ENCODE data around the gene FBL. TPM values are rescaled to one million over a fixed set of nuclear protein-coding genes. Genes with fewer than 3 reads are reported as not detected.

Gene FBL
- total and polyA plus RNA-seq, 2 experiments from 2014 or later = 124 to 140 TPM

- no peak overlapping the region for H3K4me3 ChIP-seq
- no peaks in the 10 kb centered on the region for H3K4me1 ChIP-seq (ENCODE audit: low read depth)
- no peak for DNase-seq (ENCODE audit: low read depth in 1 of 2, low spot score in 1 of 2)
- no peak overlapping the region for H3K27ac ChIP-seq
- H3K27me3 ChIP-seq = no peaks in the 10 kb centered on the region
- TF ChIP-seq, protein P1, sequence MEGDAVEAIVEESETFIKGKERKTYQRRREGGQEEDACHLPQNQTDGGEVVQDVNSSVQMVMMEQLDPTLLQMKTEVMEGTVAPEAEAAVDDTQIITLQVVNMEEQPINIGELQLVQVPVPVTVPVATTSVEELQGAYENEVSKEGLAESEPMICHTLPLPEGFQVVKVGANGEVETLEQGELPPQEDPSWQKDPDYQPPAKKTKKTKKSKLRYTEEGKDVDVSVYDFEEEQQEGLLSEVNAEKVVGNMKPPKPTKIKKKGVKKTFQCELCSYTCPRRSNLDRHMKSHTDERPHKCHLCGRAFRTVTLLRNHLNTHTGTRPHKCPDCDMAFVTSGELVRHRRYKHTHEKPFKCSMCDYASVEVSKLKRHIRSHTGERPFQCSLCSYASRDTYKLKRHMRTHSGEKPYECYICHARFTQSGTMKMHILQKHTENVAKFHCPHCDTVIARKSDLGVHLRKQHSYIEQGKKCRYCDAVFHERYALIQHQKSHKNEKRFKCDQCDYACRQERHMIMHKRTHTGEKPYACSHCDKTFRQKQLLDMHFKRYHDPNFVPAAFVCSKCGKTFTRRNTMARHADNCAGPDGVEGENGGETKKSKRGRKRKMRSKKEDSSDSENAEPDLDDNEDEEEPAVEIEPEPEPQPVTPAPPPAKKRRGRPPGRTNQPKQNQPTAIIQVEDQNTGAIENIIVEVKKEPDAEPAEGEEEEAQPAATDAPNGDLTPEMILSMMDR (IDR thresholded peaks at IDR 0.05; ENCODE audit: low read depth, low read length) = no peak
- peaks cover 22% of the 10 kb centered on the region for H3K36me3 ChIP-seq
- H3K9me3 ChIP-seq (ENCODE audit: low read depth) = no peaks in the 10 kb centered on the region
These were observed 19.8 kb downstream of the FBL start for GRCh38 chr19:39826311-39826945.

DNA sequence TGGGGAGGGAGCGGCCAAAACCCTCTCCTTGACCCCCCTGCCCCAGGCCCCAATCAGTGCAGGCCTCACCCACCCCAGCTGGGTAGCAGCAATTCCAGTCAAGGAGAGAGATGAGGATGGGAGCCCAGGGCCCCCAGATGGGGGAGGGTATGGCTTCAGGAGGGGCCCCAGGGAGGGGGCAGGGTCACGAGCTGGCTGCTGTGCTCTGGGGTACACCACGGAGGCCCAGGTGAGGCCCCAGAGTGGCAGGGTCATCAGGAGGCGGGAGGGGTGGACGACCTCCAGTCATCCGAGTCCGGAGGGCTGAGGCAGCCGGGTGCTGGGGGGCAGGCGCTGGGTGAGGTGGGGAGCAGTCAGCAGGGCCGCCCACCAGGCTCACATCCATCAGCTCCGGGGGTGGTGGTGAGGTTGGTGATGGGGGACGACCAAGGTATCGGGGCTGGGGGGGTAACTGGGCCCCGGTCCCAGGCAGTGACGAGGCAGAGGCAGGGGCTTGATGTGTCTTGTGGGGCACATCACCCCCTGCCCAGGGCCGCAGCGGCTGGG lies 20.6 kb downstream of the FBL start:
- no peaks in the 10 kb centered on the region for H3K9me3 ChIP-seq (ENCODE audit: low read depth)
- H3K27ac ChIP-seq = no peak overlapping the region
- no peaks in the 10 kb centered on the region for H3K27me3 ChIP-seq
- DNase-seq (ENCODE audit: low read depth in 1 of 2, low spot score in 1 of 2) = no peak
- TF ChIP-seq, protein P1 (IDR thresholded peaks at IDR 0.05; ENCODE audit: low read depth, low read length) = no peak
- H3K36me3 ChIP-seq = peaks cover 22% of the 10 kb centered on the region
- H3K4me1 ChIP-seq (ENCODE audit: low read depth) = no peaks in the 10 kb centered on the region
- no peak overlapping the region for H3K4me3 ChIP-seq

GRCh38 chr19:39825093-39825463 lies 21.1 kb downstream of the FBL start:
- TF ChIP-seq, protein P1 (IDR thresholded peaks at IDR 0.05; ENCODE audit: low read depth, low read length) = no peak
- peaks cover 19% of the 10 kb centered on the region for H3K36me3 ChIP-seq
- peak overlapping the region; percentile 47 for H3K27ac ChIP-seq
- H3K9me3 ChIP-seq (ENCODE audit: low read depth) = no peaks in the 10 kb centered on the region
- H3K27me3 ChIP-seq = no peaks in the 10 kb centered on the region
- no peaks in the 10 kb centered on the region for H3K4me1 ChIP-seq (ENCODE audit: low read depth)
- H3K4me3 ChIP-seq = no peak overlapping the region
- no peak for DNase-seq (ENCODE audit: low read depth in 1 of 2, low spot score in 1 of 2)

DNA sequence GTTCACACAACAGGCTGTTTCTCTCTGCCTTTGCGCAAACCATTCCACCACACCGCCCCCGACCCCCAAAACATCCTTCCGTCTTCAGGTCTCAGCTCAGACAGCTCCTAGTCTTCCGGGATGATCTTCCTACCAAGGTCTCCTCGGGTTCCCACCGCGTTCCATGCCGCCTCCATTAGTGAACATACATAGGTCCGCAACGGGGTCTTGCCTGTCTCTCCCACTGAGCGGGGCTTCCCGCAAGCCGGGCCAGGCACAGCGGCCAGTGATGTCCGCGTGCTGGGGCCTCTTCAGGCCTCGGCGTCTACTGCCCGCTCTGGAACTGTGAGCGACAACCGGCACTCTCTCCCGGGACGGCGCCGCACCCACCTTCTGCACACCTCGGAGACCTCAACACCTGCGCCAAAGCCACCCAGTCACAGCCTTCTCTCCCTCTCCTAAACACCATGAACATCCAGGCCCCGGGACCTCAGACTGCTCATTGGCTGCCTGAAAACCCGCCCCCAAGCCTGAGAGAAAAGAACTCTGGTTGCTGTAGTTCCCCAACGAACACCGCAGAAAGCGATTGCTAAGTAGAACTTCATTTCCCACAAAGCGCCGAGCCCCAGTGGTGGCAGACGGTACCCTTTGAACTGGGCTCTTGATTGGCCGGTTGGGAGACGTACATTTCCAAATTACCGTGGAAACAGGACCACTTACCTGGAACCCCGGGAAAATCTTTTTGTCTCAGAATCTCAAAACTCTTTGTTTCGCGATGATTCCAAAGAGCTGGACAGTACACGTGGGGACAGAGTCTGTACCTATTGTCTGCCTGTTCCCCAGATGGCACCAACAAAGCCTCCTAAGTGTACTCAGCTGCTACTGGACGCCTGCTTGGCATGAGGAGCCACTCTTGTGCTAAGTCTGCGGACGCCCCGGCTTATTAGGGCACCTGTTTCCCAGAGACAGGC lies 21.8 kb downstream of the FBL start:
- TF ChIP-seq, protein P1 (IDR thresholded peaks at IDR 0.05; ENCODE audit: low read depth, low read length) = no peak

DNA sequence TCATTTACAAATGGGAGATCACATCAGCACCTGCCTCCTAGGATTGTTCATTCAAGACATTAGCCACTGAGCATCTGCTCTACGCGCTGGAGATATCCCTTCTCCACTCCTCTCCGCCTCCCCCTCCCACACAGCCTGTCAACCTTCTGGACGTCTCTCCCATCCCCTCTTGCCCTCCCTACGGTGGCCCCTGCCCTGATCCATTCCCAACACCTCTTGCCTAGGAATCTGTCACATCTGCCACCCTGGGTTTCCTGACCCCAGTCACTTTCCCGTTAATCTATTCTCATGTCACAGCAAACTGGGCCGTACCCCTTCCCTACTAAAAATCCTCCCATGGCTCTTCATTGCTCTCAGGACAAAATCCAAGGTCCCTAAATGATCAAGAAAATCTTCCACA lies 22.5 kb downstream of the FBL start:
- Histone ChIP-seq H3K4me1 (ENCODE audit: low read depth) (no peaks in the 10 kb centered on the region), H3K9me3 (ENCODE audit: low read depth) (no peaks in the 10 kb centered on the region), H3K36me3 (peaks cover 9% of the 10 kb centered on the region), H3K27ac (peak overlapping the region; percentile 47), H3K4me3 (peak overlapping the region; percentile 56), H3K27me3 (no peaks in the 10 kb centered on the region)
- TF ChIP-seq, protein P1 (IDR thresholded peaks at IDR 0.05; ENCODE audit: low read depth, low read length) = no peak
- DNase-seq (ENCODE audit: low read depth in 1 of 2, low spot score in 1 of 2) = no peak

More for the DNA sequence above, 21.8 kb downstream of the FBL start:
- no peaks in the 10 kb centered on the region for H3K4me1 ChIP-seq (ENCODE audit: low read depth)
- peaks cover 14% of the 10 kb centered on the region for H3K36me3 ChIP-seq
- no peaks in the 10 kb centered on the region for H3K9me3 ChIP-seq (ENCODE audit: low read depth)
- DNase-seq (ENCODE audit: low read depth in 1 of 2, low spot score in 1 of 2) = peak; percentile 95
- no peaks in the 10 kb centered on the region for H3K27me3 ChIP-seq
- H3K4me3 ChIP-seq = peak overlapping the region; percentile 56
- peak overlapping the region; percentile 47 for H3K27ac ChIP-seq

All from cardiac muscle cell (in vitro differentiated cells and primary cell).